BJ (cell line): ENCODE results near the gene DLG2. TPM values are rescaled to one million over a fixed set of nuclear protein-coding genes. Genes with fewer than 3 reads are reported as not detected.
"Not testable (repeated sequence)": the region's sequence is repeated elsewhere in the genome, so short reads cannot be mapped to it uniquely, and the experiment has no call there.

ENCODE experiments used
- CTCF ChIA-PET: fragments of 350-600 bp; formaldehyde crosslinking; extraction: SDS; loops from one replicate; lab custom pipeline; 2021; ENCODE audit warnings: antibody characterized with exemption, inconsistent platforms; lab: Yijun Ruan, JAX
- POLR2A ChIA-PET: fragments of 300-600 bp; sonication (Branson Sonifier 250); formaldehyde crosslinking; extraction: SDS; loops from one replicate; lab custom pipeline; 2021; ENCODE audit warnings: antibody characterized with exemption; lab: Charles Lee
- DNase-seq: peaks from one replicate; pipeline ENCODE4 v3.0.0-alpha.2; 2011; ENCODE audit warnings: low read depth
- H3K27me3 ChIP-seq: 2 replicates; pipeline ENCODE4 v1.6.0; 2011; ENCODE audit warnings: low read length; ENCODE audit not compliant: control insufficient read depth, insufficient read depth
- H3K36me3 ChIP-seq: 2 replicates; pipeline ENCODE4 v1.5.1; 2011; ENCODE audit warnings: low read length; ENCODE audit not compliant: control insufficient read depth, insufficient read depth
- H3K4me3 ChIP-seq: 2 replicates; pipeline ENCODE4 v1.5.1; 2011; ENCODE audit warnings: low read depth, mild to moderate bottlenecking, control low read depth, low read length
- CTCF ChIP-seq: IDR thresholded peaks from 2 replicates; pipeline ENCODE4 v1.5.1; 2011; ENCODE audit warnings: low read depth, mild to moderate bottlenecking, control low read depth, inconsistent platforms, low read length, moderate library complexity; ENCODE audit not compliant: insufficient read depth
- polyA plus RNA-seq: library from polyadenylated mRNA; depleted of rRNA; stranded (reverse); fragments of >200 nt; gene quantifications from 2 replicates; pipeline ENCODE4 v1.2.3, GENCODE V29; 2011

The DLG2 gene
- polyA plus RNA-seq, 1 experiment = 0.28 TPM

- no peaks in the 10 kb centered on the region for H3K27me3 ChIP-seq
- no peak for DNase-seq
- no peak for TF ChIP-seq CTCF
- ChIA-PET CTCF (no interaction called here), POLR2A (no interaction called here)
- no peak overlapping the region for H3K4me3 ChIP-seq
- no peaks in the 10 kb centered on the region for H3K36me3 ChIP-seq
Measured at GRCh38 chr11:83424376-83425136, 2202.6 kb downstream of the DLG2 start.

GRCh38 chr11:83422641-83423040 lies 2204.5 kb downstream of the DLG2 start:
- POLR2A ChIA-PET, H3K27me3 ChIP-seq, DNase-seq, H3K4me3 ChIP-seq, CTCF ChIA-PET, H3K36me3 ChIP-seq: not testable (repeated sequence)

GRCh38 chr11:83410605-83411565 lies 2216.3 kb downstream of the DLG2 start:
- TF ChIP-seq CTCF = no peak
- Histone ChIP-seq H3K4me3 (no peak overlapping the region), H3K27me3 (no peaks in the 10 kb centered on the region), H3K36me3 (no peaks in the 10 kb centered on the region)
- POLR2A ChIA-PET = no interaction called here
- CTCF ChIA-PET = no interaction called here
- no peak for DNase-seq

- no peak for DNase-seq
- Histone ChIP-seq H3K4me3 (no peak overlapping the region), H3K36me3 (no peaks in the 10 kb centered on the region), H3K27me3 (no peaks in the 10 kb centered on the region)
- CTCF ChIA-PET = no interaction called here
- POLR2A ChIA-PET = no interaction called here
- no peak for TF ChIP-seq CTCF
Measured at GRCh38 chr11:83409891-83410290, 2217.3 kb downstream of the DLG2 start.

- Histone ChIP-seq H3K4me3 (no peak overlapping the region), H3K36me3 (no peaks in the 10 kb centered on the region), H3K27me3 (no peaks in the 10 kb centered on the region)
- ChIA-PET POLR2A (no interaction called here), CTCF (no interaction called here)
- TF ChIP-seq CTCF = no peak
- no peak for DNase-seq
Measured at GRCh38 chr11:83409476-83409875, 2217.7 kb downstream of the DLG2 start.
